OCI-LY7 (cell line): ENCODE results near the gene CELF2. TPM values are rescaled to one million over a fixed set of nuclear protein-coding genes. Genes with fewer than 3 reads are reported as not detected.

Source experiments
- BruUV-seq: library from RNA; stranded (reverse); fragments of 400-500 nt; replicated peaks from 2 replicates; lab custom pipeline; 2021; lab: Mats Ljungman, UMichigan
- CTCF ChIA-PET: fragments of 300-600 bp; sonication (Branson Sonifier 250); formaldehyde crosslinking; loops from one replicate; lab custom pipeline; 2022; ENCODE audit warnings: antibody characterized with exemption; ENCODE audit not compliant: unreplicated experiment; lab: Charles Lee
- POLR2A ChIA-PET: fragments of 300-600 bp; sonication (Branson Sonifier 250); formaldehyde crosslinking; loops from one replicate; lab custom pipeline; 2022; ENCODE audit warnings: antibody characterized with exemption; lab: Charles Lee
- DNase-seq: peaks from one replicate; pipeline ENCODE4 v3.0.0-alpha.2; 2015; ENCODE audit warnings: low spot score
- H2AFZ ChIP-seq: fragments of 200-600 bp; sonication (generic), shearing (Covaris generic); 2 replicates; pipeline ENCODE4 v1.6.1; 2014; ENCODE audit warnings: mild to moderate bottlenecking, antibody characterized with exemption, low read length, moderate library complexity
- H3K27ac ChIP-seq: fragments of 200-600 bp; sonication (generic); 2 replicates; pipeline ENCODE4 v1.5.1; 2014; ENCODE audit warnings: mixed run types, low read depth, mild to moderate bottlenecking, moderate library complexity, low read length, inconsistent platforms; ENCODE audit not compliant: poor library complexity, severe bottlenecking
- H3K36me3 ChIP-seq: fragments of 200-600 bp; sonication (generic); 2 replicates; pipeline ENCODE4 v1.6.1; 2014; ENCODE audit warnings: mild to moderate bottlenecking, antibody characterized with exemption, low read length, moderate library complexity, mixed read lengths; ENCODE audit not compliant: insufficient read depth
- H3K4me1 ChIP-seq: fragments of 200-600 bp; sonication (generic); 2 replicates; pipeline ENCODE4 v1.5.1; 2014; ENCODE audit warnings: mild to moderate bottlenecking, low read length; ENCODE audit not compliant: insufficient read depth, poor library complexity, severe bottlenecking
- H3K4me2 ChIP-seq: fragments of 200-600 bp; sonication (generic); 2 replicates; pipeline ENCODE4 v1.6.1; 2014; ENCODE audit warnings: mild to moderate bottlenecking, low read length
- H3K4me3 ChIP-seq: fragments of 200-600 bp; sonication (generic); 2 replicates; pipeline ENCODE4 v1.5.1; 2014; ENCODE audit warnings: mild to moderate bottlenecking, low read depth, low read length; ENCODE audit not compliant: poor library complexity, severe bottlenecking
- H3K79me2 ChIP-seq: fragments of 200-600 bp; sonication (generic); 2 replicates; pipeline ENCODE4 v1.6.1; 2016; ENCODE audit warnings: low read depth, mild to moderate bottlenecking, low read length, moderate library complexity, mixed read lengths; ENCODE audit not compliant: insufficient read depth
- H3K9me2 ChIP-seq: fragments of 200-600 bp; sonication (generic); 2 replicates; pipeline ENCODE4 v1.6.1; 2016; ENCODE audit warnings: mild to moderate bottlenecking, low read length, mixed read lengths; ENCODE audit not compliant: insufficient read depth
- H3K9me3 ChIP-seq: fragments of 200-600 bp; sonication (generic); 2 replicates; pipeline ENCODE4 v1.6.1; 2014; ENCODE audit warnings: mild to moderate bottlenecking, mixed run types, low read length, mixed read lengths
- H4K20me1 ChIP-seq: fragments of 200-600 bp; sonication (generic); 2 replicates; pipeline ENCODE4 v1.6.1; 2014; ENCODE audit warnings: mild to moderate bottlenecking, antibody characterized with exemption, low read length, moderate library complexity, mixed read lengths; ENCODE audit not compliant: insufficient read depth
- CTCF ChIP-seq: fragments of 200-600 bp; sonication (generic); conservative IDR thresholded peaks from 2 replicates; pipeline ENCODE4 v1.5.1; 2014; ENCODE audit warnings: mild to moderate bottlenecking, antibody characterized with exemption, low read length, moderate library complexity, mixed read lengths
- EZH2phosphoT487 ChIP-seq: fragments of 200-600 bp; sonication (generic); IDR thresholded peaks from 2 replicates; pipeline ENCODE4 v1.6.1; 2018; ENCODE audit warnings: low read depth, borderline replicate concordance, mild to moderate bottlenecking, mixed run types, antibody characterized with exemption, low read length, moderate library complexity, mixed read lengths
- intact Hi-C: fragments of 100-400 bp; cut with micrococcal nuclease; formaldehyde crosslinking; loops from one replicate; pipeline ENCODE4 v1.10.0; 2022; ENCODE audit not compliant: unreplicated experiment
- total RNA-seq, 2 experiments: library from RNA; depleted of rRNA in 1 of 2; stranded (reverse); fragments of >200 nt in 1 of 2; shearing (Covaris generic) in 1 of 2; gene quantifications; 2 replicates each; pipeline ENCODE4 v1.2.3, GENCODE V29; 2014 to 2022

CELF2 gene
- total RNA-seq, 2 experiments from 2014 or later, result 5.4 to 19.1 TPM

- no peaks in the 10 kb centered on the region for H3K79me2 ChIP-seq
- no peaks in the 10 kb centered on the region for H3K36me3 ChIP-seq
- CTCF ChIA-PET, result no interaction called here
- TF ChIP-seq CTCF (no peak), EZH2phosphoT487 (no peak)
- POLR2A ChIA-PET, result interaction anchor here (0.6 kb wide), 1 partner anchor 29 kb away, joined by 3 read pairs; no protein-coding TSS in a partner anchor
- no peaks in the 10 kb centered on the region for H3K9me2 ChIP-seq
- H3K4me1 ChIP-seq, result no peaks in the 10 kb centered on the region
- H3K4me2 ChIP-seq, result no peak overlapping the region
- no TSS peak for BruUV-seq
- no peak for DNase-seq
- H3K4me3 ChIP-seq, result no peak overlapping the region
- H3K9me3 ChIP-seq, result no peaks in the 10 kb centered on the region
- intact Hi-C loops, result no loop called here
- no peaks in the 10 kb centered on the region for H4K20me1 ChIP-seq
- no peak overlapping the region for H3K27ac ChIP-seq
- H2AFZ ChIP-seq, result no peak overlapping the region
These were observed 302.4 kb downstream of the CELF2 start for GRCh38 chr10:11319990-11320602.

- intact Hi-C loops, result no loop called here
- Histone ChIP-seq H3K36me3 (no peaks in the 10 kb centered on the region), H3K4me1 (no peaks in the 10 kb centered on the region), H3K9me2 (no peaks in the 10 kb centered on the region), H3K79me2 (no peaks in the 10 kb centered on the region), H3K4me3 (no peak overlapping the region), H3K4me2 (no peak overlapping the region), H4K20me1 (no peaks in the 10 kb centered on the region), H2AFZ (no peak overlapping the region), H3K27ac (no peak overlapping the region), H3K9me3 (no peaks in the 10 kb centered on the region)
- ChIA-PET CTCF (no interaction called here), POLR2A (interaction anchor here (0.6 kb wide), 1 partner anchor 30 kb away, joined by 3 read pairs; no protein-coding TSS in a partner anchor)
- DNase-seq, result no peak
- no TSS peak for BruUV-seq
- TF ChIP-seq CTCF (no peak), EZH2phosphoT487 (no peak)
These were observed 303.3 kb downstream of the CELF2 start for GRCh38 chr10:11320809-11321520.

GRCh38 chr10:11322698-11323097, 305.0 kb downstream of the CELF2 start:
- H3K36me3 ChIP-seq, result no peaks in the 10 kb centered on the region
- H3K79me2 ChIP-seq, result no peaks in the 10 kb centered on the region
- DNase-seq, result no peak
- no peaks in the 10 kb centered on the region for H3K9me2 ChIP-seq
- H3K27ac ChIP-seq, result no peak overlapping the region
- H2AFZ ChIP-seq, result no peak overlapping the region
- H3K9me3 ChIP-seq, result no peaks in the 10 kb centered on the region
- H4K20me1 ChIP-seq, result no peaks in the 10 kb centered on the region
- H3K4me3 ChIP-seq, result no peak overlapping the region
- no TSS peak for BruUV-seq
- POLR2A ChIA-PET, result interaction anchor here (0.7 to 0.9 kb wide), 3 partner anchors 11 to 281 kb away, joined by 3 read pairs; no protein-coding TSS in a partner anchor
- TF ChIP-seq EZH2phosphoT487 (no peak), CTCF (no peak)
- no peaks in the 10 kb centered on the region for H3K4me1 ChIP-seq
- CTCF ChIA-PET, result no interaction called here
- intact Hi-C loops, result no loop called here
- no peak overlapping the region for H3K4me2 ChIP-seq
